CD4-positive, alpha-beta T cell treated with Interleukin-17A for 4 hours (primary cell): ENCODE measurements around the gene HOXA6.

Experiments
- DNase-seq: peaks from one replicate; pipeline ENCODE4 v3.0.0-alpha.2; 2020; ENCODE audit warnings: mixed read lengths

Gene HOXA6

GRCh38 chr7:27121684-27122076 lies 25.9 kb downstream of the HOXA6 start:
- no peak for DNase-seq

GRCh38 chr7:27119412-27119911 lies 28.1 kb downstream of the HOXA6 start:
- DNase-seq = no peak

- DNase-seq = no peak
Observed at GRCh38 chr7:27118580-27118979, 29.0 kb downstream of the HOXA6 start.

- DNase-seq = no peak
Observed at GRCh38 chr7:27117887-27118491, 29.6 kb downstream of the HOXA6 start.

GRCh38 chr7:27116962-27117886 lies 30.4 kb downstream of the HOXA6 start:
- no peak for DNase-seq

GRCh38 chr7:27116031-27116961 lies 31.3 kb downstream of the HOXA6 start:
- DNase-seq = no peak

GRCh38 chr7:27115221-27116026 lies 32.1 kb downstream of the HOXA6 start:
- DNase-seq = no peak

- DNase-seq = no peak
Observed at GRCh38 chr7:27114881-27115220, 32.7 kb downstream of the HOXA6 start.

GRCh38 chr7:27113991-27114769 lies 33.4 kb downstream of the HOXA6 start:
- no peak for DNase-seq

GRCh38 chr7:27112955-27113949 lies 34.3 kb downstream of the HOXA6 start:
- no peak for DNase-seq

- DNase-seq = no peak
Observed at GRCh38 chr7:27112361-27112760, 35.2 kb downstream of the HOXA6 start.

GRCh38 chr7:27111751-27112277 lies 35.8 kb downstream of the HOXA6 start:
- no peak for DNase-seq

- no peak for DNase-seq
Observed at GRCh38 chr7:27111042-27111750, 36.4 kb downstream of the HOXA6 start.

- DNase-seq = no peak
Observed at GRCh38 chr7:27110186-27111031, 37.2 kb downstream of the HOXA6 start.

GRCh38 chr7:27109466-27110185 lies 37.9 kb downstream of the HOXA6 start:
- DNase-seq = no peak

- no peak for DNase-seq
Observed at GRCh38 chr7:27108390-27109127, 39.0 kb downstream of the HOXA6 start.
